Colon (tissue), 2 donors: ENCODE data around the gene KLHDC7B.
"Not testable (repeated sequence)": the region's sequence is repeated elsewhere in the genome, so short reads cannot be mapped to it uniquely, and the experiment has no call there.

Experiments
- FAIRE-seq: peaks from 2 replicates; lab custom pipeline; 2012; peaks lifted over from hg19 to GRCh38; lab: Jason Lieb, UNC
- donor health status: control.
- donor health status: control.

Gene KLHDC7B

DNA sequence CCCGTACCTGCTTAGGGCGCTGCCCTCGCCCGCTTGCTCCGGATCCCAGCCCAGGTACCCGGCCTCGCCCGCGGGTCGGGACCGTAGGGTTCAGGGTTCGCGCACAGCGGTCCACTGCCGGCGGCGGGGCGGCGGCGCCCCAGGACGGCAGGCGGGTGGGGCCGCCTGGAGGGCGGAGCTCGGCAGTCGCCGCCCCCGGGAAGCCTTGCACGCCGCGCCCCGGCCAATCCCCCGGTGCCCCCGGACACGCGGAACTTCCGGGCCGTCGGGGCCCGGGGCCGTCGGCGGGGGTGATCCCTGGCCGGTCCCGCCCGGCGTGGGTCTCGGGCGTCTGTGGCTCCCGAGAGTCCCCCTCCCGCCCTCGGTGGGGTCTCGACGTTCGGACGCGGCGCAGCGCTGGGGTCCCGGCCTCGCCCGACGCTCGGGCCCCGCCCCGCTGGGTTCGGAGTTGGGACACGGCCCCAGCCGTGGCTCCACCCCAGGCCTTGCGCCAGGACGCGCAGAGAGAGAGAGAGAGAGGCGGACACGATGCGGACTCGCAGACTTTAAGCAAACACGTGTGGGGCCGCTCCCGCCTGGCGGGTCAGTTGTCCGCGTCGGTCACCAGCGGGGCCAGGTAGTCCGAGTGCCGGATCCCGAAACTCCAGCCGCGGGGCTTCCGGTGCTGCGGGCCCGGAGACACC lies 15.7 kb upstream of the KLHDC7B start, which contains the start of gene TYMP:
Gene TYMP (minus strand): TSS at position 116 of the 683 bp plus-strand sequence. CDS start 303 bp downstream, outside the sequence.
- FAIRE-seq, result no peak

DNA sequence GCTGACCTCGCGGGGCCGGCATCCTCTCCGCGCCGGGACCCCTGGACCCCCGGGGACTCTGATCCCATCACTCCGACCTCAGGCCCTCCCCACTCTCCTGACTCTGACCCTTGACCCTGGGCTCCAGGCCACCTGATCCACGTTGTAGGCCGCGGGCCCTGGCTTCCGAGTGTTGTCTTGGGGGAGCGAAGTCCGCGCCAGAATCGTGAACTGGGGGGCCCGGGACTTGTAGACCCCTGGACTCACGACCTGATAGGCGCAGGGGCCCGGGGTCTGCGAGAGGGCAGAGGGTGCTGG lies 15.2 kb upstream of the KLHDC7B start:
- no peak for FAIRE-seq

GRCh38 chr22:50530877-50531545 lies 14.7 kb upstream of the KLHDC7B start:
- FAIRE-seq, result no peak

GRCh38 chr22:50531546-50531961 lies 14.1 kb upstream of the KLHDC7B start:
- FAIRE-seq, result no peak

DNA sequence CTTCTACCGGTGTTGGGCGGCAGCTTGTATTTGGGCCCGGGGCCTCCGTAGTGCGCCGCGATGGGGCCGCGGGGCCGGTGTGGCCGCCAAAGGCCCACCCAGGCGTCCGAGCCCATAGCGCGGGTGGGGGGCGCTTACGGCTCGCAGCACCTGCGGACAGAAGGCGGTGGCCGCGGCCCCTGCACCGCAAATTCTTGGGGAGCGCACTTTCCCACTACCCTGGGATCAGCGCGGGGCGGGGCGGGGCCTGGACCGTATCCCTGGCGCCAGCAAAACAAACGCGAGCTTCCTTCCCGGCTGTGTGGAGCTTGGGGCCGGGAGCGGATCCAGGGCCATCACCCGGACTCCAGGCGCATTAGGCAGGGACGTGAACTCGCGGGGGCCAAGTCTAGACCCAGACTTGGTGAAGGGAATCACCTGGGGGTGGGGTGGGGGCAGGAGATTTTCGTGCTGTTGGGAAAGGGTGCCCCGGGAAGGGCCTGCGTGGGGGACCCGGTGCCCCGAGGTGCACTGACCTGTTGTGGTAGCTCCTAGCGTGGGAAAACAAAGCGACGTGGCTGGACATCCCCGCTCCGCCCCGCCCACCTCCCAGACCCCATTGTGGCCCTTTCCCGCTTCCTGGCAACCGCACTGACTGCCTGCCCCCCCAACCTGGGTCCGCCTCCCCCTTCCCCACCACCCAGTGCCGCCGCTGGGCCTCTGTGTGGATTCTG lies 13.6 kb upstream of the KLHDC7B start:
- FAIRE-seq, result no peak

DNA sequence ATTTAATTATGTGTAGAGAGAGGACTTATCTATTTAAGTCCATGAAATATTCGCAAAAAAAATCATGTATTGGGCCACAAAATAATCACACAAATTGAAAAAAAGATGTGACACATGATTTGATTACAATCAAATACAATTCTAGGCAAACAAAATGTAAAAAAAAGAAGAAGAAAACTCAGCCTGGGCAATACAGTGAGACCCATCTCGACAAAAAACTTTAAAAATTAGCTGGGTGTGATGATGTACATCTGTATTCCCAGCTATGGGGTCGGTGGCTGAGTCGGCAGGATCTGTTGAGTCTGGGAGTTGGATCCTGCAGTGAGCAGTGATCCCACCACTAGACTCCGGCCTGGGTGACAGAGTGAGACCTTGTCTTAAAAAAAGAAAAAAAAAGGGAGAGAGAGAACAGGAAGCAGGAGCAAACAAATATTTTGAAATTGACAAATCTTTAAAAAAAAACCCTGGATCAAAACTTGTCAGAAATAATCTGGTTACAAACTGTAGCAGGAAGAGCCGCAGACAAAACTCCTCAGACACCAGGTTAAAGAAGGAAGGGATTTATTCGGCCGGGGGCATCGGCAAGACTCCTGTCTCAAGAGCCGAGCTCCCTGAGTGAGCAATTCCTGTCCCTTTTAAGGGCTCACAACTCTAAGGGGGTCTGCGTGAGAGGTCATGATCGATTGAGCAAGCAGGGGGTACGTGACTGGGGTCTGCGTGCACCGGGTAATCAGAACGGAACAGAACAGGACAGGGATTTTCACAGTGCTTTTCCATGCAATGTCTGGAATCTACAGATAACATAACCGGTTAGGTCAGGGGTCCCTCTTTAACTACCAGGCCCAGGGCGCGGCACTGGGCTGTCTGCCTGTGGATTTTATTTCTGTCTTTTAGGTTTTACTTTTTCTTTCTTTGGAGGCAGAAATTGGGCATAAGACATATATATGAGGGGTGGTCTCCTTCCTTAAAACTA lies 12.6 kb upstream of the KLHDC7B start:
- FAIRE-seq, result no peak

DNA sequence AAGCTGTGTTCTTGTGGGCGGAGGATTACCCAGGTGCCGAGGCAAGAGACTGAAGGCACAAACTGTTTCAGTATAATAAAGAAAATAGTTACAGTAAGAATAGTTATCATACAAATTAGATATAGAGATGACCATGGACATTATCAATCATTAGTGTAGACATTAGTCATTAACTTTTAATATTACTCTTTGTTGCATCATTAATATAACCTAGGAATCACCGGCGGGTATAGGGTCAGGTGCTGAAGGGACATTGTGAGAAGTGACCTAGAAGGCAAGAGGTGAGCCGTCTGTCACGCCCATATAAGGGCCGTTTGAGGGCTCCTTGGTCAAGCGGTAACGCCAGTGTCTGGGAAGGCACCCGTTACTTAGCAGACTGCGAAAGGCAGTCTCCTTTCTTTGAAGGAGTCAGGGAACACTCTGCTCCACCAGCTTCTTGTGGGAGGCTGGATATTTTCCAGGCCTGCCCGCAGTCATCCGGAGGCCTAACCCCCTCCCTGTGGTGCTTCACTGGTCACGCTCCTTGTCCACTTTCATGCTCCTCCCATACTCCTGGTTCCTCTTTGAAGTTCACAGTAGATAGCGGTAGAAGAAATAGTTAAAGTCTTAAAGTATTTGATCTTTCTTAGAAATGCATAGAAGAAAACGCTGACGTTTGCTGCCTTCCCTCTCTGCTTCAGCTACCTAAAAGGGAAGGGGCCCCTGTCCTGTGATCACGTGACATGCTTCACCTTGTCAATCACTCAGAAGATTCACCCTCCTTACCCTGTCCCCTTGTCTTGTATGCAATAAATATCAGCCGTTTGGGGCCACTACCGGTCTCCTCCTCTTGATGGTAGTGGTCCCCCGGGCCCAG lies 11.6 kb upstream of the KLHDC7B start:
- not testable (repeated sequence) for FAIRE-seq

GRCh38 chr22:50535113-50535512 lies 10.6 kb upstream of the KLHDC7B start:
- no peak for FAIRE-seq

DNA sequence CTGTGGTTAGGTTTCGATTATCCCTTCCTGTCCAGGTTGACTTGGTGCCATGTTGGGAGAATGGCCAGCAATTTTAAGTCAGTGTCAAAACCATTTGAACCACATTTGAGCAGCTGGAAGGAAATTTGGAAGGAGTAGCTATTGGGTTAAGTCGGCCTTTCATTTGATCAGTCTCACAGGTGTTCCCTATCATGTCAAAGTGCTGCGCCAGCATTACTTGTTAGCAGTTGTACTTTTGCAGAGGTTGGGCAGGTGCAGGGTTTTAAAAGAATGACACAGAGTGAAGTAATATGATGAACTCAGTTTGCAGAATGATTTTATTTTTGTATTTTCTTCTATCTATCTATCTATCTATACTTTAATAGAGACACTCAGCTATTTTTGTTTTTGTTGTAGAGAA lies 9.5 kb upstream of the KLHDC7B start:
- FAIRE-seq, result no peak

DNA sequence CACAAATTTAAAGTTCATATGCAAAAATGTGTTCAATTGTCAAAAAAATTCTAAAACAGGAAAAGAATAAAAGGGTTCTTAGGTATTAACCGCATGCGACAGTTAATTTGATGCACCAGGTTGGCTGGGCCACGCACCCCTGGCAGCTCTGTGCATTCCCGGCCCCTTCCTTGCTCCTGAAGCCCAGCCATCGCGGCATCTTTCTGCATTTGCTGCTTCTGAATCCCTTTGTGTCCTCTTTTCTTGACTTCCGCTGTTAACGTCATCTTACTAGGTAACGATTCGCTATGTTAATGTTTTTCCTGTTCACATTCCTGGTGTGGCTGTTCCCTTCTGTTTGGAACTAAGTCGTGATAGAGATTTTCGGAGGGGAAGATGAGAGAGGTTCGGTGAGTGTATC lies 7.9 kb upstream of the KLHDC7B start:
- FAIRE-seq, result no peak

GRCh38 chr22:50540381-50540780 lies 5.3 kb upstream of the KLHDC7B start:
- FAIRE-seq, result no peak

- not testable (repeated sequence) for FAIRE-seq
These were observed 4.1 kb upstream of the KLHDC7B start for GRCh38 chr22:50541667-50542026.

DNA sequence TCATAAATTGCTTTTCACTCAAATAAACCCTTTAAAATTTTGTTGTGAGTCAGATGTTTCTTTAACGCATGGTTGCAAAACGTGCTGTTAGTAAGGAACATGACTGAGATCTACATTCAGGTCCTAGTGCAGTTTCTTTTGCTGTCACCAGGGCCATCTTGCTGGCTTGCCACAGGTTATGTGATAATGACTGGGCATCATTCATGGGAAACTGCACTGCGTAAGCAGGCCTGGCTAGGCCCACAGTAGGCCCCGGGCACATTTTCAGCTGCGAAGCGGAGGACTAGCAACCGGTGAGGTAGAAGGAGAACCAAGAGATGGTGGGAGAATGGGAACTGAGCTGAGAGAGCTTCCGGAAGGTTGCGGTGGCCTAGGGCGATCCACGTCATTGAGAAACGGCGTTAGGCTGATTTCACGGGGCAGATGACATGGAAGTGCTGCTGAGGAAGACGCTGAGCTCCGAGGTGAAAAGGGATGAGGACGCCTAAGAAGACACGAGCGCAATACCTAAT lies 3.2 kb upstream of the KLHDC7B start:
- no peak for FAIRE-seq

DNA sequence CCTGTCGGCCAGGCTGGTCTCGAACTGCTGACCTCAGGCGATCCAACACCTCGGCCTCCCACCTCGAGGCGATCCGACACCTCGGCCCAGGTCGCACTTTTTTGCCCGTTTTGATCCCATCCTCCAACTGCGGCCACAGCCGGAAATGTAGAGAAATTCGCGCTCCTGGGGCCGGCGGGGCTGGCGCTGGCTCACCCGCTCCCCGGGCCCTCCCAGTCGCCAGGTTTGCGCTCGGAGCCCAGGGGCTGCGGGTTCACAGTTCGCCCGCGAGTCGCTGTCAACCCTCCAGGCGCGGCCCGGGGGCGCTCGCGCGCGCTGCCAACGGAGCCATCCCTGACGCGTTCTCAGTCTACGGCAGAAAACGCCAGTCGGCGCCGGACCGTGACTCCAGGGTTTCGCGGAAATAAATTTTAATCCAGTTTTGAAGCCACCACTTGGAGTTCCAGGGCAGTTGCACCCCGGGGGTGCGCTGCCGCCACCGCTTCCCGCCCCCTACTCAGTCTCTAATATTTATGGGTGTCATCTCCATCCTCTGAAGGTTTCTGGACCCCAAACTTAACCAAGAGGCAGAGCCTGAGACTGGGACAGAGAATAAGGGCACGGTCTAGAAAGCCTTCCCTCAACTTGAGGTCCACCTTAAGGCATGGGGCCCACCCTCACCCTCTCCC lies 1.5 kb upstream of the KLHDC7B start:
- no peak for FAIRE-seq

DNA sequence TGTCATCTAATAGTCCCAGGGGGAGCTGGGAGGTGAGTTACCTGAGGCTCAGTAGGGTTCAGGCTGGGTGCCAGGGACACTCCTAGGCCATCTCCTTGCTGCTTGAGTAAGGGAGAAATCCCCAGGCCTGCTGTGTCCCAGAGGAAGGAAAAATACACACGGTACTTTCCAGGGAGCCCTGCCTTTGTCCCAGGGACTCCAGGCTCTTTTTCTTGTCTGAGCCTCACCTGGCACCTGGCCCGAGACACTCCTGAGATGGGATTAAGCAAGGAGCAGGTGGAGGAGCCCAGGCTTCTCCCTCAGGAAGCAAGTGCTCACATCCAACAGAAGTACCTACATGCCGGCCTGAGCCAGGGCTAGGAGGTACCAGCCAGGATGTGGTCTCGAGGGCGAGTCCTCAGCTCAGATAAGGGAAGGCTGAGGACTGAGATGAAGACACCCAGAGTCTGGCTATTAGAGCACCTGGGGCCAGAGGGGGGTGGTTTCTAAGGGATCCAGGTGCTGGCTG lies 899 bp upstream of the KLHDC7B start:
- FAIRE-seq, result no peak

DNA sequence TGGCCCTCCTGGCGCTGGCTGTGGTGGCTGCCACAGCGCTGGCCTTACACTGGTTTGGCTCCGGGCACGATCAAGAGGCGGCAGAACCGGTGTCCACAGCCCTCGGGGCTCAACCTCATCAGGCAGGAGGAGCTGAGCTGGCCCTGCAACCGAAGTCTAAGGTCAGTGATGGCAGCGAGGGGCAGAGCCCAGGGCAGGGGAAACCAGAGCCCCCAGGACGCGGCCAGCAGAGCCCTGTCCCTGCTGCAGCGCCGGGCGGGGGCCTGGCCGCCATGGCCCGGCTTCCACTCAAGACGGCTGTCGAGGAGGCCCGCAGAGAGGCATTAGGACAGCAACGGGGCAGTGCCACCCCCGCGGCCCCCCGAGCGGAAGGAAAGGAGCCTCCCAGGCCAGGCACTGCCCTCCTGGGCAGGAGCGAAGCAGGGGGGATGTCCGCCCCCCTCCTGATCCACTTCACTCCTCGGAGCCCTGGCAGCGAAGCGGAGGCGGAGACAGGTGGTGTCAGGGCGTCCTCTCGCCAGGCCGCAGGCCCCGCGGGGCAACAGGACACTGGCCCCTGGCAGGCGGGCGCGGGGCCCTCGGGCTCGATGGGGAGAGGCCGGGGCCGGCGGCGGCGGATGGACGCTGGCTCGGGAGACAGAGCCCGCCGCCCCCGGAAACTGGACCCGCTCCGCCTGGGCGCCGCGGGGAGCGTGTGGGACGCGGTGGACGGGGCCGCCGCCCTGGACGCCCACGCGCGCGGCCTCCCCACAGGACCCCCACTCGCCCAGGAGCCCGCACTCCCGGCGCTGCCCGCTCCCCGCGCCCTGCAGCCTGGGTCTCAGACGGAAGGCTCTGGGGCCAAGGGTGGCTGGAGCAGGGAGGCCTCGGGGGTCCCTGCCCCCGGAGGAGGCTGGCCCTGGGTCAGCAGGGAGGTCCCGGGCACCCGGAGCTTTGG lies 895 bp downstream of the KLHDC7B start:
- no peak for FAIRE-seq

GRCh38 chr22:50547263-50547985 lies 1.7 kb downstream of the KLHDC7B start:
- no peak for FAIRE-seq
